ENCODE results near the gene PRKN.

The PRKN gene

DNA sequence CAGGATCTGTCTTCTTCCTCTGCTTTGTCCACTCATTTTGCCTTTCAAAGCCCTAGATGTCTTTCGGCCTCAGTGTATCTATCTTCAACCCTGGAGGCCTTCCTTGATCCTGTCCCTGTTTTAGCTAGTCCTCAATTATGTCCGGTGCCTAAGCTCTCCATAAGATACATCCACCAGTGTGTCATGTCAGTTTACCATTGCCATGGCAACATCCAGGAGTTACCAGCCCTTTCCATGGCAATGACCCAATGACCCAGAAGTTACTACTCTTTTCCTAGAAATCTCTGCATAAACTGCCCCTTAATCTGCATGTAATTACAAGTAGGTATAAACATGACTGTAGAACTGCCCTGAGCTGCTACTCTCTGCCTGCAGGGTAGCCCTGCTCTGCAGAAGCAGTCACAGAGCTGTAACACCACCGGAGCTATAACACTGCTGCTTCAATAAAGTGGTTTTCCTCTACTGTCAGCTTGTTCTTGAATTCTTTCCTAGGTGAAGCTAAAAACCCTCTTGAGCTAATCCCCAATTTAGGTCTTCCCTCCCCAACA, 741.6 kb downstream of the PRKN start:
- no peak overlapping the region for H3K4me2 ChIP-seq (ENCODE audit: insufficient read depth, low read length)
- H3K4me3 ChIP-seq (ENCODE audit: low read depth in 1 of 2, low read length in 2 of 2), result no peak overlapping the region
- ATAC-seq (ENCODE audit: insufficient read depth, low read depth), result no peak
- no peak overlapping the region for H3K27ac ChIP-seq (ENCODE audit: low read length)
- no peak for DNase-seq
- H4K20me1 ChIP-seq (ENCODE audit: insufficient read depth, low read length), result no peaks in the 10 kb centered on the region
- no peaks in the 10 kb centered on the region for H3K4me1 ChIP-seq (ENCODE audit: insufficient read depth, low read length)
- H3K79me2 ChIP-seq (ENCODE audit: insufficient read depth, low read length), result no peaks in the 10 kb centered on the region
- H2AFZ ChIP-seq (ENCODE audit: low read depth, low read length), result no peak overlapping the region
- no peaks in the 10 kb centered on the region for H3K36me3 ChIP-seq (ENCODE audit: insufficient read depth, low read length)
- no peaks in the 10 kb centered on the region for H3K27me3 ChIP-seq (ENCODE audit: insufficient read depth, low read length, poor library complexity)
- no peak overlapping the region for H3K9ac ChIP-seq (ENCODE audit: low read depth, low read length)
- TF ChIP-seq, protein P1, sequence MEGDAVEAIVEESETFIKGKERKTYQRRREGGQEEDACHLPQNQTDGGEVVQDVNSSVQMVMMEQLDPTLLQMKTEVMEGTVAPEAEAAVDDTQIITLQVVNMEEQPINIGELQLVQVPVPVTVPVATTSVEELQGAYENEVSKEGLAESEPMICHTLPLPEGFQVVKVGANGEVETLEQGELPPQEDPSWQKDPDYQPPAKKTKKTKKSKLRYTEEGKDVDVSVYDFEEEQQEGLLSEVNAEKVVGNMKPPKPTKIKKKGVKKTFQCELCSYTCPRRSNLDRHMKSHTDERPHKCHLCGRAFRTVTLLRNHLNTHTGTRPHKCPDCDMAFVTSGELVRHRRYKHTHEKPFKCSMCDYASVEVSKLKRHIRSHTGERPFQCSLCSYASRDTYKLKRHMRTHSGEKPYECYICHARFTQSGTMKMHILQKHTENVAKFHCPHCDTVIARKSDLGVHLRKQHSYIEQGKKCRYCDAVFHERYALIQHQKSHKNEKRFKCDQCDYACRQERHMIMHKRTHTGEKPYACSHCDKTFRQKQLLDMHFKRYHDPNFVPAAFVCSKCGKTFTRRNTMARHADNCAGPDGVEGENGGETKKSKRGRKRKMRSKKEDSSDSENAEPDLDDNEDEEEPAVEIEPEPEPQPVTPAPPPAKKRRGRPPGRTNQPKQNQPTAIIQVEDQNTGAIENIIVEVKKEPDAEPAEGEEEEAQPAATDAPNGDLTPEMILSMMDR (IDR thresholded peaks at IDR 0.05; ENCODE audit: borderline replicate concordance, extremely low read depth, low read length, poor library complexity, severe bottlenecking), result no peak
- TF ChIP-seq EZH2 (IDR thresholded peaks at IDR 0.05; ENCODE audit: borderline replicate concordance, low read depth, low read length, severe bottlenecking), result no peak
- H3K9me3 ChIP-seq (ENCODE audit: insufficient read depth, low read length, severe bottlenecking), result no peaks in the 10 kb centered on the region

DNA sequence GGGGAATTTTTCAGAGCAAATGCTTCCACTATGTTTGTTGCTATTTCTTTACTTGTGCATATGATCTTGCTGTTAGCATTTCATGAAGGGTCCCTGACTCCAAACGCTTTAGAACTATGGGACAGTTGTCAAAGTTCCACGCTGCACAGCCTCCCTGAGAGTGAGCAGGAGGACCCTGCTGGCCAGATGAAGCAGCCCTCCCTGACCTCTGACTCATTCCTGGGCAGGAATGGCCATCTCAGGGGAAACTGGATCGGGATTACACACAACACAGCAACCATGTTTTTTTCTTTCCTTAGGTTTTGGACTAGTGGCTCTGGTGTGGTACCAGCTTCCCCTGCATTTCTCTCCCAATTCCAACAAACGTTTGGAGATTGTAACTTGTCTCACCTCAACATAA, 742.9 kb downstream of the PRKN start:
- Histone ChIP-seq H3K4me3 (ENCODE audit: low read depth in 1 of 2, low read length in 2 of 2) (no peak overlapping the region), H3K36me3 (ENCODE audit: insufficient read depth, low read length) (no peaks in the 10 kb centered on the region), H3K9me3 (ENCODE audit: insufficient read depth, low read length, severe bottlenecking) (no peaks in the 10 kb centered on the region), H4K20me1 (ENCODE audit: insufficient read depth, low read length) (no peaks in the 10 kb centered on the region), H3K79me2 (ENCODE audit: insufficient read depth, low read length) (no peaks in the 10 kb centered on the region), H3K9ac (ENCODE audit: low read depth, low read length) (no peak overlapping the region), H3K27ac (ENCODE audit: low read length) (no peak overlapping the region), H3K4me1 (ENCODE audit: insufficient read depth, low read length) (no peaks in the 10 kb centered on the region), H3K4me2 (ENCODE audit: insufficient read depth, low read length) (no peak overlapping the region), H2AFZ (ENCODE audit: low read depth, low read length) (no peak overlapping the region), H3K27me3 (ENCODE audit: insufficient read depth, low read length, poor library complexity) (no peaks in the 10 kb centered on the region)
- DNase-seq (no peak), ATAC-seq (ENCODE audit: insufficient read depth, low read depth) (no peak)
- TF ChIP-seq, protein P1 (IDR thresholded peaks at IDR 0.05; ENCODE audit: borderline replicate concordance, extremely low read depth, low read length, poor library complexity, severe bottlenecking), result no peak

DNA sequence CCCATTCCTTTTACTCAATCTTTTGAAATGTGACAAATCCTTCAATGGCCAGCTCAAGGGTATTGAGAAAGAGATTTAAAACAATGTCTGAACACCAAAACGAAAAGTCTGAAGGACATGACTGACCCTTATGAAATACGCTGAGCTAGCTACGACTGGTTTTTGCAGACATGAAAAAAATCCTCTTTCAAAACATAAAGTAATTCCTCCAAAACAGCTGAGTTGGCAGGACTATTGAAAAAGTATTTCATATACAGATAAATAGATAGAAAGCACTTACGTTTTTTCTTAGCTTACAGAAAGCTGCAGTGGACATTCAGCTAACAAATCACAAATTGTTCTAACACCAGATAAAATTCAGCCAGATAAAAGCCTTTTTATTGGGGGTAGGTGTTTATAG, 751.0 kb downstream of the PRKN start:
- H3K27me3 ChIP-seq (ENCODE audit: insufficient read depth, low read length, poor library complexity), result no peaks in the 10 kb centered on the region
- no peaks in the 10 kb centered on the region for H3K4me1 ChIP-seq (ENCODE audit: insufficient read depth, low read length)
- H3K4me2 ChIP-seq (ENCODE audit: insufficient read depth, low read length), result no peak overlapping the region
- TF ChIP-seq, protein P1 (IDR thresholded peaks at IDR 0.05; ENCODE audit: borderline replicate concordance, extremely low read depth, low read length, poor library complexity, severe bottlenecking), result no peak
- no peak for TF ChIP-seq EZH2 (IDR thresholded peaks at IDR 0.05; ENCODE audit: borderline replicate concordance, low read depth, low read length, severe bottlenecking)
- no peaks in the 10 kb centered on the region for H3K9me3 ChIP-seq (ENCODE audit: insufficient read depth, low read length, severe bottlenecking)
- ATAC-seq (ENCODE audit: insufficient read depth, low read depth) (no peak), DNase-seq (no peak)
- no peaks in the 10 kb centered on the region for H4K20me1 ChIP-seq (ENCODE audit: insufficient read depth, low read length)
- H3K27ac ChIP-seq (ENCODE audit: low read length), result no peak overlapping the region
- H3K9ac ChIP-seq (ENCODE audit: low read depth, low read length), result no peak overlapping the region
- no peaks in the 10 kb centered on the region for H3K79me2 ChIP-seq (ENCODE audit: insufficient read depth, low read length)
- no peak overlapping the region for H2AFZ ChIP-seq (ENCODE audit: low read depth, low read length)
- no peaks in the 10 kb centered on the region for H3K36me3 ChIP-seq (ENCODE audit: insufficient read depth, low read length)
- H3K4me3 ChIP-seq (ENCODE audit: low read depth in 1 of 2, low read length in 2 of 2), result no peak overlapping the region

DNA sequence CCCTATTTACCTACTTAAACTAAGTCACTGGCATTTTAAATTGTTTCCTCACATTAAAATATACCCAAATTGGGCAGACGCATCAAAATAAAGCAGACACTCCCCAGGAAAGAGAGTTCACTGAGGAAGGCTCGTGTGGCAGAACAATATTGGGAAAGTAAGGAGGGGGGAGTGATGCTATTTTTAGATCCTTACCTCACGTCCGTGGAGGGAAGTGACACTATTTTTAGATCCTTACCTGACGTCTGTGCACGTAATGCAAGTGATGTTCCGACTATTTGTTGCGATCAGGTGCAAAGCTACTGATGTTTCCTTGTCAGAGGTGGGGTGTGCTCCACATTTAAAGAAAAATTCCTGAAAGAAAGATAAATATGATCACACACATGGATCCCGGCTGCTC, 754.5 kb downstream of the PRKN start:
- Histone ChIP-seq H3K9me3 (ENCODE audit: insufficient read depth, low read length, severe bottlenecking) (no peaks in the 10 kb centered on the region), H3K27me3 (ENCODE audit: insufficient read depth, low read length, poor library complexity) (no peaks in the 10 kb centered on the region), H3K79me2 (ENCODE audit: insufficient read depth, low read length) (no peaks in the 10 kb centered on the region), H3K4me1 (ENCODE audit: insufficient read depth, low read length) (no peaks in the 10 kb centered on the region), H3K4me3 (ENCODE audit: low read depth in 1 of 2, low read length in 2 of 2) (no peak overlapping the region), H2AFZ (ENCODE audit: low read depth, low read length) (no peak overlapping the region), H3K27ac (ENCODE audit: low read length) (no peak overlapping the region), H4K20me1 (ENCODE audit: insufficient read depth, low read length) (no peaks in the 10 kb centered on the region), H3K9ac (ENCODE audit: low read depth, low read length) (no peak overlapping the region), H3K4me2 (ENCODE audit: insufficient read depth, low read length) (no peak overlapping the region), H3K36me3 (ENCODE audit: insufficient read depth, low read length) (no peaks in the 10 kb centered on the region)
- DNase-seq, result no peak
- no peak for ATAC-seq (ENCODE audit: insufficient read depth, low read depth)
- TF ChIP-seq EZH2 (IDR thresholded peaks at IDR 0.05; ENCODE audit: borderline replicate concordance, low read depth, low read length, severe bottlenecking), result no peak
- TF ChIP-seq, protein P1 (IDR thresholded peaks at IDR 0.05; ENCODE audit: borderline replicate concordance, extremely low read depth, low read length, poor library complexity, severe bottlenecking), result no peak

Data from DND-41 (cell line).